Mesothelial cell of epicardium (in vitro differentiated cells): ENCODE measurements around the gene PLIN3. TPM values are rescaled to one million over a fixed set of nuclear protein-coding genes. Genes with fewer than 3 reads are reported as not detected.

Experiments used
- DNase-seq, 2 experiments: peaks; one replicate each; pipeline ENCODE4 v3.0.0; 2021; ENCODE audit warnings: low spot score in 2 of 2; ENCODE audit not compliant: unreplicated experiment in 2 of 2
- H3K27ac Mint-ChIP-seq: 2 replicates; pipeline ENCODE4 v1.8.0; 2021; ENCODE audit warnings: mixed read lengths
- H3K27me3 Mint-ChIP-seq: 2 replicates; pipeline ENCODE4 v1.8.0; 2021; ENCODE audit warnings: low read depth, mixed read lengths
- H3K36me3 Mint-ChIP-seq: 2 replicates; pipeline ENCODE4 v1.8.0; 2021; ENCODE audit warnings: mixed read lengths
- H3K4me1 Mint-ChIP-seq: 2 replicates; pipeline ENCODE4 v1.8.0; 2021; ENCODE audit warnings: mixed read lengths
- H3K4me3 Mint-ChIP-seq: 2 replicates; pipeline ENCODE4 v1.8.0; 2021; ENCODE audit warnings: mild to moderate bottlenecking, moderate library complexity, mixed read lengths
- H3K9me3 Mint-ChIP-seq: 2 replicates; pipeline ENCODE4 v1.8.0; 2021; ENCODE audit warnings: mixed read lengths
- CTCF ChIP-seq: fragments of 200-600 bp; sonication (generic); IDR thresholded peaks from one replicate; pipeline ENCODE4 v1.5.0; 2021; ENCODE audit warnings: antibody characterized with exemption; ENCODE audit not compliant: unreplicated experiment
- total RNA-seq: library from RNA; stranded (reverse); gene quantifications from 3 replicates; pipeline ENCODE4 v1.2.1, GENCODE V29; 2021

Gene PLIN3
- total RNA-seq: 49.6 to 55.6 TPM (median 52.9 TPM) in 3 replicates

- Mint-ChIP-seq H3K27ac (peak within 1 kb of the TSS; percentile 54), H3K36me3 (no peaks in the 10 kb centered on the region)
- TF ChIP-seq CTCF: no peak
Measured at GRCh38 chr19:4867534-4868285, at the start of gene PLIN3. TSS of gene PLIN3 (minus strand) at chr19:4867667. CDS start at chr19:4861394, 6,273 bp downstream.

GRCh38 chr19:4916292-4917082, 49.0 kb upstream of the PLIN3 start:
- TF ChIP-seq CTCF: no peak
- Mint-ChIP-seq H3K4me3 (no peak overlapping the region), H3K27me3 (no peaks in the 10 kb centered on the region), H3K4me1 (peaks cover 21% of the 10 kb centered on the region), H3K36me3 (peaks cover 8% of the 10 kb centered on the region), H3K27ac (peak overlapping the region; percentile 87), H3K9me3 (no peaks in the 10 kb centered on the region)
- DNase-seq: no peak

More at GRCh38 chr19:4867534-4868285, at the start of gene PLIN3:
- Mint-ChIP-seq H3K27me3 (no peaks in the 10 kb centered on the region), H3K4me3 (peak within 1 kb of the TSS; percentile 85), H3K9me3 (no peaks in the 10 kb centered on the region), H3K4me1 (peaks cover 6% of the 10 kb centered on the region)
- DNase-seq: peak; percentile 97 to 98

GRCh38 chr19:4914736-4915501, 47.5 kb upstream of the PLIN3 start:
- H3K9me3 Mint-ChIP-seq: no peaks in the 10 kb centered on the region
- DNase-seq: no peak
- H3K4me1 Mint-ChIP-seq: peaks cover 32% of the 10 kb centered on the region
- H3K27me3 Mint-ChIP-seq: no peaks in the 10 kb centered on the region
- peak overlapping the region; percentile 56 for H3K27ac Mint-ChIP-seq
- TF ChIP-seq CTCF: no peak
- H3K4me3 Mint-ChIP-seq: no peak overlapping the region
- H3K36me3 Mint-ChIP-seq: peaks cover 3% of the 10 kb centered on the region

- DNase-seq: no peak
- Mint-ChIP-seq H3K36me3 (peaks cover 3% of the 10 kb centered on the region), H3K4me1 (peaks cover 32% of the 10 kb centered on the region), H3K27ac (peak overlapping the region; percentile 87), H3K9me3 (no peaks in the 10 kb centered on the region), H3K27me3 (no peaks in the 10 kb centered on the region), H3K4me3 (no peak overlapping the region)
- no peak for TF ChIP-seq CTCF
Measured at GRCh38 chr19:4913996-4914735, 46.7 kb upstream of the PLIN3 start.
